ENCODE data around the gene C2CD2. TPM values are rescaled to one million over a fixed set of nuclear protein-coding genes. Genes with fewer than 3 reads are reported as not detected.

C2CD2 gene
- total and polyA plus RNA-seq, 2 of the 8 experiments (the other 6 are each of a cell fraction or from before 2014, with no cell fraction given): 10.4 to 13.0 TPM

- Histone ChIP-seq H2BK12ac (ENCODE audit: low read depth, low read length) (no peak overlapping the region), H3K27ac (ENCODE audit: low read depth, low read length) (no peak overlapping the region), H3K4me1 (replicated peaks in 1 of 4; ENCODE audit: control insufficient read depth in 3 of 4, insufficient read depth in 4 of 4, low read length in 3 of 4) (no peaks in the 10 kb centered on the region; a peak in 1 of 7 replicates), H4K91ac (replicated peaks; ENCODE audit: insufficient read length, low read length) (no peak overlapping the region), H3K4ac (replicated peaks; ENCODE audit: insufficient read length, low read depth, low read length) (no peak overlapping the region), H2BK15ac (ENCODE audit: low read length) (no peak overlapping the region), H2BK5ac (ENCODE audit: low read depth, low read length) (no peak overlapping the region), H3K36me3 (ENCODE audit: control insufficient read depth in 2 of 4, insufficient read depth in 4 of 4, low read length in 3 of 4) (no peaks in the 10 kb centered on the region), H4K5ac (ENCODE audit: insufficient read length, low read depth, low read length) (no peak overlapping the region), H4K8ac (ENCODE audit: extremely low read depth, insufficient read depth, low read length) (no peak overlapping the region), H2AFZ (ENCODE audit: low read length) (no peak overlapping the region), H2AK5ac (ENCODE audit: low read depth, low read length) (no peak overlapping the region), H3K4me3 (ENCODE audit: extremely low read depth in 1 of 4, insufficient read depth in 2 of 4, low read depth in 3 of 4, low read length in 4 of 4) (no peak overlapping the region), H3K56ac (replicated peaks; ENCODE audit: insufficient read length, low read depth, low read length) (no peak overlapping the region), H2BK20ac (ENCODE audit: low read length) (no peak overlapping the region), H3K23me2 (ENCODE audit: low read depth, low read length) (no peaks in the 10 kb centered on the region), H3K9ac (replicated peaks in 1 of 4; ENCODE audit: extremely low read depth in 1 of 4, low read depth in 3 of 4, low read length in 3 of 4) (no peak overlapping the region), H3K18ac (ENCODE audit: extremely low read depth, low read length) (no peak overlapping the region), H3K79me1 (ENCODE audit: low read depth, low read length) (no peaks in the 10 kb centered on the region), H2BK120ac (replicated peaks; ENCODE audit: low read depth, low read length) (no peak overlapping the region), H3K9me3 (ENCODE audit: insufficient read depth in 2 of 2, low read depth in 1 of 2, low read length in 1 of 2) (peaks cover 0 to 7% of the 10 kb centered on the region in 2 experiments; a peak in 2 of 4 replicates), H3K14ac (ENCODE audit: insufficient read length) (no peak overlapping the region), H3K79me2 (ENCODE audit: control insufficient read depth in 1 of 2, insufficient read depth in 2 of 2, low read length in 2 of 2) (no peaks in the 10 kb centered on the region), H4K20me1 (replicated peaks in 1 of 2; ENCODE audit: control insufficient read depth in 1 of 2, insufficient read depth in 2 of 2, low read length in 2 of 2) (no peaks in the 10 kb centered on the region), H3K4me2 (ENCODE audit: insufficient read depth in 1 of 2, low read depth in 2 of 2, low read length in 2 of 2) (no peak overlapping the region), H3K23ac (ENCODE audit: insufficient read length) (no peak overlapping the region), H3K27me3 (replicated peaks in 1 of 4; ENCODE audit: control insufficient read depth in 3 of 4, extremely low read depth in 1 of 4, insufficient read depth in 3 of 4, low read length in 3 of 4) (no peaks in the 10 kb centered on the region)
- TF ChIP-seq ZNF274 (IDR thresholded peaks at IDR 0.05; ENCODE audit: borderline replicate concordance, extremely low read depth, low read length) (no peak), SIN3A (conservative IDR thresholded peaks at IDR 0.05 in 1 of 2, IDR thresholded peaks at IDR 0.05 in 1 of 2; ENCODE audit: low read depth in 1 of 2, low read length in 2 of 2) (no peak), SP2 (IDR thresholded peaks at IDR 0.05; ENCODE audit: low read length) (no peak), HDAC2 (IDR thresholded peaks at IDR 0.05; ENCODE audit: borderline replicate concordance in 1 of 2, low read depth in 2 of 2, low read length in 2 of 2) (no peak), GABPA (IDR thresholded peaks at IDR 0.05; ENCODE audit: borderline replicate concordance, insufficient read depth, low read length) (no peak), EGR1 (IDR thresholded peaks at IDR 0.05; ENCODE audit: borderline replicate concordance, low read depth, low read length) (no peak), CBX5 (IDR thresholded peaks at IDR 0.05; ENCODE audit: low read depth, low read length) (no peak)
- ChIA-PET POLR2A (ENCODE audit: partially characterized antibody) (no interaction called here), CTCF (ENCODE audit: partially characterized antibody) (no interaction called here)
- WGBS, 2 experiments (ENCODE audit: extremely low coverage in 1 of 2, insufficient coverage in 1 of 2, insufficient read length in 1 of 2, insufficient replicate concordance in 2 of 2, low coverage in 1 of 2, low lambda C conversion rate in 2 of 2, missing lambda C conversion rate in 1 of 2): 73% methylated on average over 4 of the region's 4 CpGs; no CpG with 5 or more reads in 1 of the 2 experiments
- no peak for FAIRE-seq
- peak in 1 of 2 experiments; percentile 6 for DNase-seq (ENCODE audit: low read depth in 1 of 2, low spot score in 2 of 2)
These were observed 25.5 kb upstream of the C2CD2 start for GRCh38 chr21:41979335-41979734.
